ENCODE results near the gene DPYD.

The DPYD gene

DNA sequence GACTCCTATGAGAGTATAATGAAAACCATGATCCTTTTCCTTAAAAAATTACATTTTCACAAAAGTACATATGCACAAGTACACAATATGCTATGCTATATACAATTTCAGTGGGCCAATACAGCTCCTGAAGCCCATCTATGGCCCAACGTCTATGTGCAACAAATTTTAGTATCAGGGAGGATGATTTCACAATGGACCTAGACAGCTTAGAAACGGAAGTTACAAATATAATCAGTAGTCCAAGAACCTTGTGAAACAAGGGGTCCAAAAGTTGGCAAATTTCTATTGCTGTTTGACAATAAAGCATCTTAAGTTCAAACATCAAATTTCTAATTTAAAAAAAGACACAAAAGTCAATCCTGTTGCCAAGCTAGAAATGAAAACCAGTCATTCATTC is 87.0 kb downstream of the DPYD start:
- TF ChIP-seq, protein P1, sequence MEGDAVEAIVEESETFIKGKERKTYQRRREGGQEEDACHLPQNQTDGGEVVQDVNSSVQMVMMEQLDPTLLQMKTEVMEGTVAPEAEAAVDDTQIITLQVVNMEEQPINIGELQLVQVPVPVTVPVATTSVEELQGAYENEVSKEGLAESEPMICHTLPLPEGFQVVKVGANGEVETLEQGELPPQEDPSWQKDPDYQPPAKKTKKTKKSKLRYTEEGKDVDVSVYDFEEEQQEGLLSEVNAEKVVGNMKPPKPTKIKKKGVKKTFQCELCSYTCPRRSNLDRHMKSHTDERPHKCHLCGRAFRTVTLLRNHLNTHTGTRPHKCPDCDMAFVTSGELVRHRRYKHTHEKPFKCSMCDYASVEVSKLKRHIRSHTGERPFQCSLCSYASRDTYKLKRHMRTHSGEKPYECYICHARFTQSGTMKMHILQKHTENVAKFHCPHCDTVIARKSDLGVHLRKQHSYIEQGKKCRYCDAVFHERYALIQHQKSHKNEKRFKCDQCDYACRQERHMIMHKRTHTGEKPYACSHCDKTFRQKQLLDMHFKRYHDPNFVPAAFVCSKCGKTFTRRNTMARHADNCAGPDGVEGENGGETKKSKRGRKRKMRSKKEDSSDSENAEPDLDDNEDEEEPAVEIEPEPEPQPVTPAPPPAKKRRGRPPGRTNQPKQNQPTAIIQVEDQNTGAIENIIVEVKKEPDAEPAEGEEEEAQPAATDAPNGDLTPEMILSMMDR (IDR thresholded peaks at IDR 0.05; ENCODE audit: control insufficient read depth, extremely low read depth, insufficient read depth), result no peak
- H3K4me3 ChIP-seq (ENCODE audit: low read depth, low read length), result no peak overlapping the region
- DNase-seq (ENCODE audit: low read depth), result no peak

DNA sequence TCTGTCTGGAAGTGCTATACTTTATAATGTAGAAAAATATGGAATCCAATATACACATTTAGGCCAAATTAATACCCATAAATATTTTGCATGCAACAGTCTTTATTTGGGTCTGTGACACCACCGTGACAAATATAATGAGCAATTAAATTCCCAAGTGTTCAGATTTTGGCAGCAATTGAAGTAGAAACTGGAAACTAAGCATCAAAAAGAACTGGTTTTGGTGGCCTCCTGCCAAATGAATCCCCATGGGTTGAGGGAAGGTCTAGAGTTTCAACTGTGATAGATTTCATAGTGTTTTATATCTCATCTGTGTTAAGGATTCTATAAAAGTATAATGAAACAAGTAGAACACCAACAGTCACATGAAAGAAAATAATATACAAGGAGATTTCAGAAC is 88.4 kb downstream of the DPYD start:
- H3K4me3 ChIP-seq (ENCODE audit: low read depth, low read length), result no peak overlapping the region
- DNase-seq (ENCODE audit: low read depth), result no peak
- TF ChIP-seq, protein P1 (IDR thresholded peaks at IDR 0.05; ENCODE audit: control insufficient read depth, extremely low read depth, insufficient read depth), result no peak

DNA sequence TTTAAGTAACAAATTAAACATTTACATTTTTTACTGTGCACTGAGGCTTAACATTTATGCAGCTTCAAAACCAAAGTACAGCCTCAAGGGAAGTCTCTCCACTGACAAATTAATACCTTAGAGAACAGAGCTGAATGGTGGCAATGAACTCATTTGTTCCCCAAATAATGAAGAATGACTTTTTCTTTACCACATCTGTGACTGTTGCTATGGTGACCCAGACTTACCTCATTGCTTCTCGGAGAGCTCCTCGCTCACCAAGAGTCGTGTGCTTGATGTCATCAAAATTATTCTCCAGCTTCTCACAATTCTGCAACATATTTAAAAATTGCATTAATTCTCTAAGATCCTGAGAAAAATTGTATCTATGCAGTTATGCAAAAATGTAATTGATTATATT is 92.9 kb downstream of the DPYD start:
- no peak overlapping the region for H3K4me3 ChIP-seq (ENCODE audit: low read depth, low read length)

DNA sequence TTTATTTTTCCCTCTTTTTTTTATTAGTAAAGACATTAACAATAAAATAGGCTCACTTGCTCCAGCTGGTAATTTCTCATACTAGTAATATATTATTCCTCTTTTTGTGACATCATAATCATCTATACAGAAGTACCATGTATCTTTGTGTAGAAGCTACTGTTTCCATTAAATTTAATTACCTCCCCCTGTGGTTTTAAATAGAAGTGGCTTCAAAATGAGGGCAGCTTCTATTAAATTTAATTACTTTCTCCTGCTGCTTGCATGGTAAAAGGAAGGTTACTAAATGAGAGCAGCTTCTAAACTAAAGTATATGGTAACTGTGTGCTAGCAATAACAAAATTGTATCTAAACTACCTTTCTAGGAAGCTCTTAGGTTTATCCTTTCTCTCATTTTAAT is 94.0 kb downstream of the DPYD start:
- DNase-seq (ENCODE audit: low read depth), result no peak
- TF ChIP-seq, protein P1 (IDR thresholded peaks at IDR 0.05; ENCODE audit: control insufficient read depth, extremely low read depth, insufficient read depth), result no peak
- no peak overlapping the region for H3K4me3 ChIP-seq (ENCODE audit: low read depth, low read length)

More for the DNA sequence above, 92.9 kb downstream of the DPYD start:
- TF ChIP-seq, protein P1 (IDR thresholded peaks at IDR 0.05; ENCODE audit: control insufficient read depth, extremely low read depth, insufficient read depth), result no peak
- no peak for DNase-seq (ENCODE audit: low read depth)

DNA sequence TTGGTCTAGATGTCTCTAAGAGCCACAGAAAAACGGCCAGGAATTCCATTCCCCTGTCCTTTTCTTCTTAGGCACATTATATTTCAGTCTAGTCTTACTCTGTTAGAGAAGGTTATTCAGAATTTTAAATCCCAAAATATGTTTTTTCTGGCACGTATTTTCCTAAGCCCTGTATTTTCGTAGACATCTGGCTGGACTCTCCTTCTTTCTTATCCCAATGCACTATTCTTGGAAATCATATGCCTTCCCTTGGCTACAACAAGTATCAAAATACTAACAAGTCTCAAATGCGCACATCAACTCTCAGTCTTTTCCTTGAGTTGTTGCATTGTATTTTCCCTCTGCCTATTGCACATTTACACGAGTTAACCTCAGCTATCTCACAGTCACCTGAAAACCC is 96.2 kb downstream of the DPYD start:
- H3K4me3 ChIP-seq (ENCODE audit: low read depth, low read length), result no peak overlapping the region
- no peak for DNase-seq (ENCODE audit: low read depth)
- TF ChIP-seq, protein P1 (IDR thresholded peaks at IDR 0.05; ENCODE audit: control insufficient read depth, extremely low read depth, insufficient read depth), result no peak

DNA sequence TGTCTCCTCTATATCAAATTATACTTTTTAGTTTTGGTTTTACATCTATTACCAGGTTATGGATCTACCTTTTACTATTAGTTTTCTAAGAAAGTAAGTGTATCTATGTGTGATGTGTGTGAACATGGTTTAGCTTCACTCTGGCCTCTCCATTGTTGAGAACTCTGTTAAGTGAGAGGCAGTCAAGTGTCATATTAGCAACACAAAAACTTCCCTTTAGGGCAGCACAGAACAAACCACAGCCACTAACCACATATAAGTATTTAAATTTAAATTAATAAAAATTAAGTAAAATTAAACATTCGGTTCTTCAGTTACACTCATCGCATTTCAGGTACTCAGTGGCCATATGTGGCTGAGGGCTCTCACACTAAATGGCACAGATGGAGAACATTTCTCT is 96.6 kb downstream of the DPYD start:
- no peak overlapping the region for H3K4me3 ChIP-seq (ENCODE audit: low read depth, low read length)
- TF ChIP-seq, protein P1 (IDR thresholded peaks at IDR 0.05; ENCODE audit: control insufficient read depth, extremely low read depth, insufficient read depth), result no peak
- DNase-seq (ENCODE audit: low read depth), result no peak

DNA sequence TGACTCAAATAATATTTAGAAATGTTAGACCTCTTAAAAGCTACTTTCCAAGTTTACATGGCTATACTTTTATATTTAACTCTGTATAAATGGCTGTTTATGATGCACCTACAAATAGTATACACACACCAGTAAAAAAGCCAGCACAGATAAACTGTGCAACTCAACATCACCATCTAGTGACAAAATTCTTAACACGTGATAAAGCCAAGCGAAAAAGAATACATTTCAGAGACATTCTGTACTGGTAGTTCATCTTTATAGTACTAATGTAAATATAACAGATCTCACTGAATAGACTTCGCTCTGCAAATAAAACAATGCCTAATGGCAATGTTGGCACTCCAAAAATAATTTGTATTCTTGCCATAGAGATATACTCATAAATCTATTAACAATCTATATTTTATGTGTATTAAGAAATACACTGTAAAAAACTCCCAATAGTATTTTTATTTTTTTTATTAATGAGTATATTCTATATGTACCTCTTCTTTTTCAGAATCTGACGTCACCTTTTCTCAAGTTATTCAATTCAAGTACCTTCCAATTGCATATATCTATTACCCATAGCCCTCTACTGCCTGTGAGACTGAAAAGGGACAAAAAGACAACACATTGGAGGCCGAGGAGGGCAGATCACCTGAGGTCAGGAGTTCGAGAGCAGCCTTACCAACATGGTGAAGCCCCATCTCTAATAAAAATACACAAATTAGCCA is 100.2 kb downstream of the DPYD start:
- DNase-seq (ENCODE audit: low read depth), result peak; percentile 72
- H3K4me3 ChIP-seq (ENCODE audit: low read depth, low read length), result no peak overlapping the region
- TF ChIP-seq, protein P1 (IDR thresholded peaks at IDR 0.05; ENCODE audit: control insufficient read depth, extremely low read depth, insufficient read depth), result peak; percentile 52
